ENCODE measurements around the gene CLDN19. TPM values are rescaled to one million over a fixed set of nuclear protein-coding genes. Genes with fewer than 3 reads are reported as not detected.

The CLDN19 gene
- total and polyA plus RNA-seq, 9 of the 15 experiments (the other 6 are each of a cell fraction or from before 2014, with no cell fraction given): not detected

DNA sequence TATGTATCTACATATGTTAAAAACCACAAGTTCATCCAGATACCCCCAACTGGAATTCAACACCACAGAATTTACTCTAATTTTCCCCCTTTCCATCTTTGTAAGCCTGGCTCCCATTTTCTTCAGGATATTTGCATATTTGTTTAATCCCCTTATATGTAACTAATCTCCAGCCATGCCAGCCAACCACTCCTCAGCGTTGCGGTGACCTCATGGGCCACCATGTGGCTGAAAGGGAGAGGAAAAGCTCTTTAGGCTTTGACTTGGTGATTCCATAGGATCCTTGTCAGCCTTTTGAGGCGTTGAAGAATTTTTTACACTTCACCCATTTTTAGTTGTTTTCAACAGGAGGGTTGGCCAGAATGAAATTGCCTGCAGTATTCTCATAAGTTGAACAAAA is 10.0 kb downstream of the CLDN19 start (continued):
- TF ChIP-seq, protein P1, sequence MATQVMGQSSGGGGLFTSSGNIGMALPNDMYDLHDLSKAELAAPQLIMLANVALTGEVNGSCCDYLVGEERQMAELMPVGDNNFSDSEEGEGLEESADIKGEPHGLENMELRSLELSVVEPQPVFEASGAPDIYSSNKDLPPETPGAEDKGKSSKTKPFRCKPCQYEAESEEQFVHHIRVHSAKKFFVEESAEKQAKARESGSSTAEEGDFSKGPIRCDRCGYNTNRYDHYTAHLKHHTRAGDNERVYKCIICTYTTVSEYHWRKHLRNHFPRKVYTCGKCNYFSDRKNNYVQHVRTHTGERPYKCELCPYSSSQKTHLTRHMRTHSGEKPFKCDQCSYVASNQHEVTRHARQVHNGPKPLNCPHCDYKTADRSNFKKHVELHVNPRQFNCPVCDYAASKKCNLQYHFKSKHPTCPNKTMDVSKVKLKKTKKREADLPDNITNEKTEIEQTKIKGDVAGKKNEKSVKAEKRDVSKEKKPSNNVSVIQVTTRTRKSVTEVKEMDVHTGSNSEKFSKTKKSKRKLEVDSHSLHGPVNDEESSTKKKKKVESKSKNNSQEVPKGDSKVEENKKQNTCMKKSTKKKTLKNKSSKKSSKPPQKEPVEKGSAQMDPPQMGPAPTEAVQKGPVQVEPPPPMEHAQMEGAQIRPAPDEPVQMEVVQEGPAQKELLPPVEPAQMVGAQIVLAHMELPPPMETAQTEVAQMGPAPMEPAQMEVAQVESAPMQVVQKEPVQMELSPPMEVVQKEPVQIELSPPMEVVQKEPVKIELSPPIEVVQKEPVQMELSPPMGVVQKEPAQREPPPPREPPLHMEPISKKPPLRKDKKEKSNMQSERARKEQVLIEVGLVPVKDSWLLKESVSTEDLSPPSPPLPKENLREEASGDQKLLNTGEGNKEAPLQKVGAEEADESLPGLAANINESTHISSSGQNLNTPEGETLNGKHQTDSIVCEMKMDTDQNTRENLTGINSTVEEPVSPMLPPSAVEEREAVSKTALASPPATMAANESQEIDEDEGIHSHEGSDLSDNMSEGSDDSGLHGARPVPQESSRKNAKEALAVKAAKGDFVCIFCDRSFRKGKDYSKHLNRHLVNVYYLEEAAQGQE (IDR thresholded peaks at IDR 0.05; ENCODE audit: borderline replicate concordance): peak; percentile 42; the same call in 1 of the 2 replicates
- TF ChIP-seq, protein P1 (CRISPR knock-in tag; IDR thresholded peaks at IDR 0.05; ENCODE audit: low read depth): no peak
- TF ChIP-seq MYC (IDR thresholded peaks at IDR 0.05; ENCODE audit: low read depth, low read length) (peak; percentile 36; the same call in 1 of the 2 replicates), MYC (CRISPR knock-in tag; IDR thresholded peaks at IDR 0.05; ENCODE audit: borderline replicate concordance, low read depth) (no peak), JUND (IDR thresholded peaks at IDR 0.05; ENCODE audit: borderline replicate concordance, low read depth, low read length) (0 out of 2 replicates have a peak, but pooled peaks have one; percentile 29), JUND (tag; IDR thresholded peaks at IDR 0.05; ENCODE audit: borderline replicate concordance, low read depth, low read length) (no peak), SMC3 (conservative IDR thresholded peaks at IDR 0.05; ENCODE audit: insufficient read depth, low read depth, low read length) (peak; percentile 26; the same call in 1 of the 2 replicates), RFX5 (IDR thresholded peaks at IDR 0.05; ENCODE audit: low read depth, low read length) (peak; percentile 76)
- TF ChIP-seq, protein P2, sequence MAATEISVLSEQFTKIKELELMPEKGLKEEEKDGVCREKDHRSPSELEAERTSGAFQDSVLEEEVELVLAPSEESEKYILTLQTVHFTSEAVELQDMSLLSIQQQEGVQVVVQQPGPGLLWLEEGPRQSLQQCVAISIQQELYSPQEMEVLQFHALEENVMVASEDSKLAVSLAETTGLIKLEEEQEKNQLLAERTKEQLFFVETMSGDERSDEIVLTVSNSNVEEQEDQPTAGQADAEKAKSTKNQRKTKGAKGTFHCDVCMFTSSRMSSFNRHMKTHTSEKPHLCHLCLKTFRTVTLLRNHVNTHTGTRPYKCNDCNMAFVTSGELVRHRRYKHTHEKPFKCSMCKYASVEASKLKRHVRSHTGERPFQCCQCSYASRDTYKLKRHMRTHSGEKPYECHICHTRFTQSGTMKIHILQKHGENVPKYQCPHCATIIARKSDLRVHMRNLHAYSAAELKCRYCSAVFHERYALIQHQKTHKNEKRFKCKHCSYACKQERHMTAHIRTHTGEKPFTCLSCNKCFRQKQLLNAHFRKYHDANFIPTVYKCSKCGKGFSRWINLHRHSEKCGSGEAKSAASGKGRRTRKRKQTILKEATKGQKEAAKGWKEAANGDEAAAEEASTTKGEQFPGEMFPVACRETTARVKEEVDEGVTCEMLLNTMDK (IDR thresholded peaks at IDR 0.05; ENCODE audit: borderline replicate concordance, insufficient read depth, low read depth, low read length, poor library complexity, severe bottlenecking): peak; percentile 39
- TF ChIP-seq, protein P3, sequence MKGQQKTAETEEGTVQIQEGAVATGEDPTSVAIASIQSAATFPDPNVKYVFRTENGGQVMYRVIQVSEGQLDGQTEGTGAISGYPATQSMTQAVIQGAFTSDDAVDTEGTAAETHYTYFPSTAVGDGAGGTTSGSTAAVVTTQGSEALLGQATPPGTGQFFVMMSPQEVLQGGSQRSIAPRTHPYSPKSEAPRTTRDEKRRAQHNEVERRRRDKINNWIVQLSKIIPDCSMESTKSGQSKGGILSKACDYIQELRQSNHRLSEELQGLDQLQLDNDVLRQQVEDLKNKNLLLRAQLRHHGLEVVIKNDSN (CRISPR knock-in tag; IDR thresholded peaks at IDR 0.05): 0 out of 2 replicates have a peak, but pooled peaks have one; percentile 28
- TF ChIP-seq, protein P4, sequence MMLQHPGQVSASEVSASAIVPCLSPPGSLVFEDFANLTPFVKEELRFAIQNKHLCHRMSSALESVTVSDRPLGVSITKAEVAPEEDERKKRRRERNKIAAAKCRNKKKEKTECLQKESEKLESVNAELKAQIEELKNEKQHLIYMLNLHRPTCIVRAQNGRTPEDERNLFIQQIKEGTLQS (IDR thresholded peaks at IDR 0.05): 0 out of 2 replicates have a peak, but pooled peaks have one; percentile 27
- TF ChIP-seq, protein P4 (CRISPR knock-in tag; conservative IDR thresholded peaks at IDR 0.05): no peak
